Measurements from ENCODE around the gene TAOK3.
"Not testable (repeated sequence)": the region's sequence is repeated elsewhere in the genome, so short reads cannot be mapped to it uniquely, and the experiment has no call there.

TAOK3 gene

GRCh38 chr12:118310320-118310719 lies 62.4 kb downstream of the TAOK3 start:
- no peak for DNase-seq (ENCODE audit: low read depth, low spot score)
- H3K4me3 ChIP-seq (ENCODE audit: low read length), result no peak overlapping the region

- not testable (repeated sequence) for DNase-seq (ENCODE audit: low read depth, low spot score)
These were observed 64.7 kb downstream of the TAOK3 start for GRCh38 chr12:118308006-118308405.

GRCh38 chr12:118307069-118307954 lies 65.4 kb downstream of the TAOK3 start:
- no peak overlapping the region for H3K4me3 ChIP-seq (ENCODE audit: low read length)
- no peak for DNase-seq (ENCODE audit: low read depth, low spot score)

More at GRCh38 chr12:118308006-118308405, 64.7 kb downstream of the TAOK3 start:
- not testable (repeated sequence) for H3K4me3 ChIP-seq (ENCODE audit: low read length)

GRCh38 chr12:118304093-118304492 lies 68.6 kb downstream of the TAOK3 start:
- DNase-seq (ENCODE audit: low read depth, low spot score), result no peak
- no peak overlapping the region for H3K4me3 ChIP-seq (ENCODE audit: low read length)

GRCh38 chr12:118302053-118302452 lies 70.7 kb downstream of the TAOK3 start:
- DNase-seq (ENCODE audit: low read depth, low spot score), result no peak
- no peak overlapping the region for H3K4me3 ChIP-seq (ENCODE audit: low read length)

- no peak overlapping the region for H3K4me3 ChIP-seq (ENCODE audit: low read length)
- no peak for DNase-seq (ENCODE audit: low read depth, low spot score)
These were observed 72.8 kb downstream of the TAOK3 start for GRCh38 chr12:118299791-118300460.

- no peak overlapping the region for H3K4me3 ChIP-seq (ENCODE audit: low read length)
- DNase-seq (ENCODE audit: low read depth, low spot score), result no peak
These were observed 75.4 kb downstream of the TAOK3 start for GRCh38 chr12:118297284-118297683.

- DNase-seq (ENCODE audit: low read depth, low spot score), result no peak
- no peak overlapping the region for H3K4me3 ChIP-seq (ENCODE audit: low read length)
These were observed 79.9 kb downstream of the TAOK3 start for GRCh38 chr12:118292836-118293235.

GRCh38 chr12:118290130-118290529 lies 82.6 kb downstream of the TAOK3 start:
- DNase-seq (ENCODE audit: low read depth, low spot score), result no peak
- H3K4me3 ChIP-seq (ENCODE audit: low read length), result no peak overlapping the region

- no peak for DNase-seq (ENCODE audit: low read depth, low spot score)
These were observed 84.5 kb downstream of the TAOK3 start for GRCh38 chr12:118288174-118288573.

GRCh38 chr12:118287728-118288127 lies 85.0 kb downstream of the TAOK3 start:
- DNase-seq (ENCODE audit: low read depth, low spot score), result no peak
- no peak overlapping the region for H3K4me3 ChIP-seq (ENCODE audit: low read length)

More at GRCh38 chr12:118288174-118288573, 84.5 kb downstream of the TAOK3 start:
- no peak overlapping the region for H3K4me3 ChIP-seq (ENCODE audit: low read length)

- DNase-seq (ENCODE audit: low read depth, low spot score), result no peak
- H3K4me3 ChIP-seq (ENCODE audit: low read length), result no peak overlapping the region
These were observed 89.9 kb downstream of the TAOK3 start for GRCh38 chr12:118282767-118283166.

- H3K4me3 ChIP-seq (ENCODE audit: low read length); DNase-seq (ENCODE audit: low read depth, low spot score): not testable (repeated sequence)
These were observed 94.4 kb downstream of the TAOK3 start for GRCh38 chr12:118278288-118278687.

GRCh38 chr12:118274066-118274465 lies 98.6 kb downstream of the TAOK3 start:
- no peak for DNase-seq (ENCODE audit: low read depth, low spot score)

GRCh38 chr12:118271770-118272417 lies 100.8 kb downstream of the TAOK3 start:
- DNase-seq (ENCODE audit: low read depth, low spot score), result no peak
- no peak overlapping the region for H3K4me3 ChIP-seq (ENCODE audit: low read length)

More at GRCh38 chr12:118274066-118274465, 98.6 kb downstream of the TAOK3 start:
- no peak overlapping the region for H3K4me3 ChIP-seq (ENCODE audit: low read length)

GRCh38 chr12:118271183-118271582 lies 101.5 kb downstream of the TAOK3 start:
- H3K4me3 ChIP-seq (ENCODE audit: low read length), result no peak overlapping the region
- DNase-seq (ENCODE audit: low read depth, low spot score), result no peak

GRCh38 chr12:118269806-118270205 lies 102.9 kb downstream of the TAOK3 start:
- no peak overlapping the region for H3K4me3 ChIP-seq (ENCODE audit: low read length)
- no peak for DNase-seq (ENCODE audit: low read depth, low spot score)

- DNase-seq (ENCODE audit: low read depth, low spot score), result no peak
- no peak overlapping the region for H3K4me3 ChIP-seq (ENCODE audit: low read length)
These were observed 113.6 kb downstream of the TAOK3 start for GRCh38 chr12:118259079-118259478.

GRCh38 chr12:118256352-118256751 lies 116.4 kb downstream of the TAOK3 start:
- no peak overlapping the region for H3K4me3 ChIP-seq (ENCODE audit: low read length)
- DNase-seq (ENCODE audit: low read depth, low spot score), result no peak

- DNase-seq (ENCODE audit: low read depth, low spot score), result no peak
- H3K4me3 ChIP-seq (ENCODE audit: low read length), result no peak overlapping the region
These were observed 123.2 kb downstream of the TAOK3 start for GRCh38 chr12:118249547-118249946.

Data from Jurkat, Clone E6-1 (cell line).